Astrocyte of the hippocampus (primary cell): ENCODE measurements around the gene GIMAP8.
"Not testable (repeated sequence)": the region's sequence is repeated elsewhere in the genome, so short reads cannot be mapped to it uniquely, and the experiment has no call there.

Experiments used
- DNase-seq: peaks from one replicate; pipeline ENCODE4 v3.0.0; 2011; ENCODE audit warnings: low read depth, low spot score

GIMAP8 gene

DNA sequence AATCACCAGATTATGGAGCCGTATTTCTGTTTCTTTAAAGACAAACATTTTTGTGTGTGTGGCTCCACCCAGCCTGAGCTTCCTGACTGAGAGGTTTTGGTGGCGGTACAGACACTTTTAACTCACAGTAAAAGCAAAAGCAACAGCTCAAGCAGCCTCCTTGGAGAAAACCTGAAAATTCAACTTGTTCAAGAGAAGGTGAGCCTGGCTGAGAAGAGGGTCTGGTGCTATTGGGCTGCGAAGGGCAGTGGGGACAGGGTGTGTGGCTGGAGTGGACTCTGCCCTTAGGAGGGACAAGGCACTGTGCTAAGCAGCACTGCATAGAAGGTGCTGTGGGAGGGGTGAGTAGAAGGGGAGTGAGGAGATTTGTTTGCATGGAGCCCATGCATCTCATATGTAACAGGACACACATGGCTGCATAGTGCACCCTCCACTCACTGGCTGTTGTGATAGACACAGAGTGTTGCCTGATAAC lies 64.4 kb downstream of the GIMAP8 start, which contains the start of gene GIMAP7:
Gene GIMAP7 (plus strand): TSS at position 125 of the 475 bp plus-strand sequence. CDS start 5,103 bp downstream, outside the sequence.
- DNase-seq, result no peak

DNA sequence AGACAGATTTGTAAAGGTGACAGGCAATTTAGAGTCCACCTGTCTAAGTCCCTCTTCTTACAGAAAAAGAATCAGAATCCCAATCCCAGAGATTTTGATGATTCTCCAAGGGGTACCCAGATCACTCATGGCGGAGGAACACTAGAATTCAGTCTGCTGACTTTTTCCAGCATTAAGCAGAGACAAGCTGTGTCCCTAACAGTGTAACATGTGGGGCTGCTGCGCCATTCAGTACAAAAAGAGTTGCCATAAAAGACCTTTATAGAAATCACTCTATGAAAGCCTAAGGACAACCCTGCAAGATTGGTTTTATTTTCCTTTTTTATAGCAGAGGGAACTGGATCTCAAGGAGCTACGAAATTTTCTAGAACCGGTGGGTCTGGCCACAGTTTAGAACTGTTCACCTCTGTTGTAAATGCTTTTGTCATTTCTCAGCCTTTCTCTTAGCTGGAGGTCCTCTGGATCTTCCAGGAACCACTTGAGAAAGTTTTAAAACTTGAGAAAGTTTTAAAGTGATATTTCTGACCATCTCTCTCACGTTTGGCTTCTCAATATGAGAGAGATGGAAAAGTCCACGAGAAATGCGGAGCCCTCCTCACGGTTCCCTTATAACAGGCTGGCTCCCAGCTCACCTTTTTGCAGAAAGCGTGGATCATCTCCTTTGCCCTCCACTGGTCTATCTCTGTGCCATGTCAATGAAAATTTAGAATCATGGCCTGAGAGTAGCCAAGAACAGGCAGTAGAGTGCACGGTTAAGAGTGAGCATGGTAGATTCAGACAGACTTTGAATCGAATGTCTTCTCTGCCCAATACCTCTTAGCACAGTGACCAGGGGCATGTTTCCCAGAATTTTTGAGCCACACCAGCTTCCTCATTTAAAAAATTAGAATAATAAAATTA lies 65.1 kb downstream of the GIMAP8 start:
- no peak for DNase-seq

DNA sequence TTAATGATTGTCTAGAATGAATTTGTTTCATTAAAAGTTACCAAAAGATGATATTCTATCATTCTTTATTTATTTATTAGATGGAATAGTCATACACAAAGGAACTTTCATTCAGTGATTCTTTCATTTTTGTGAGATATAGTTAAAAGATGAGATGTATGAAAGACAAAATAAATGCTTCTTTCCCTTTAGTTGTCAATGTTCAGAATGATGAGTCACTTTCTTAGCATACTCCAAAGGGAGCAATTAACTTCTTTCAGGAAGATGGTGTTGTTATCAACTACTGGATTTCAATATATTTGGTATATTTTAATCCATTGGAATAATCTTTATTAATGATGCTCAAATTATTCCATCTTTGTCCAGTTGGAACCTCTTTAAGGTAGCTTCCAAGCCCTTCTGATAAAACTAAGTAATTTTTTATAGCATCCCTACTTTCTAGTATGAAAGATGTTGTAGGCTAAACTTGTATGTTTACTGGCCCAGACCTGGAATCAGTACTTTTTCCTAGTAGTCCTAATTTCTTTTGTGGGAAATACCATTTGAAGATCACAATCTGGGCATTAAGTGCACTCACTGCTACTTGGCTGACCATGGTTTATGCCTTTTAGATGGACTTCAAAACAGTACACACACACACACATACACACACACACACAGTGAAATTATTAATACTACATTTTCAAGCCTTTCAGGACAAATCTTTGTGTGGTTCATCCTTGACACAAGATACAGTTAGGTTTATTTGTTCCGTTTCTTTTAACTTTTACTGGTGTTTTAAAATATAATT lies 66.7 kb downstream of the GIMAP8 start:
- no peak for DNase-seq

DNA sequence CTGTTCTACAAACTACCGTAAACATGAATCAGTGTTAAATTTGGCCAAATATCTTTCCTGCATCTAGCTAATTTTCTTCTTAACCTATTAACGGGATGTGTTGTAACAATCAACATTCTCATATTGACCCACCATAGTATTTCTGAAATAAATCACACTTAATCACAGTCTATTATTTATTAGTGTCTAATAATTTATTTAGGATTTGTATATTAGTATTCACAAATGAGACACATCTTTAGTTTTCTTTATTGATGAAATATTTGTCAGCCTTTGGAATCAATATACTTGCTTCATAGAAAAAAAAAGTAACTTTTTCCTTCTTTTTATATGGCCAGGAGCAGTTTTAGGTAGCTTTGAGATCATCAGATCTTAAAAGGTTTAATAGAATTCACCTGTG lies 68.9 kb downstream of the GIMAP8 start:
- no peak for DNase-seq

DNA sequence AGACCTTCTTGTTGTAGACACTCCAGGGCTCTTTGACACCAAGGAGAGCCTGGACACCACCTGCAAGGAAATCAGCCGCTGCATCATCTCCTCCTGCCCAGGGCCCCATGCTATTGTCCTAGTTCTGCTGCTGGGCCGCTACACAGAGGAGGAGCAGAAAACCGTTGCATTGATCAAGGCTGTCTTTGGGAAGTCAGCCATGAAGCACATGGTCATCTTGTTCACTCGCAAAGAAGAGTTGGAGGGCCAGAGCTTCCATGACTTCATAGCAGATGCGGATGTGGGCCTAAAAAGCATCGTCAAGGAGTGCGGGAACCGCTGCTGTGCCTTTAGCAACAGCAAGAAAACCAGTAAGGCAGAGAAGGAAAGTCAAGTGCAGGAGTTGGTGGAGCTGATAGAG lies 69.7 kb downstream of the GIMAP8 start:
- DNase-seq, result no peak

DNA sequence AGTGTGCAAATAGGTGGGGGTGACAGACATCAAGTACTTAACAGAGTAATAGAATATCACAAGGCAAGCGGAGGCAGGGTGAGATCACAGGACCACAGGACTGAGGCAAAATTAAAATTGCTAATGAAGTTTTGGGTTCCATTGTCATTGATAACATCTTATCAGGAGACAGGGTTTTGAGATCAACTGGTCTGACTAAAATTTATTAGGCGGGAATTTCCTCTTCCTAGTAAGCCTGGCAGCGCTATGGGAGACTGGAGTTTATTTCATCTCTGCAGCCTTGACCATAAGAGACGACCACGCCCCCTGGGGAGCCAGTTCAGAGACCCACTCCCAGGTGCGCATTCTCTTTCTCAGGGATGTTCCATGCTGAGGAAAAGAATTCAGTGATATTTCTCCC lies 72.5 kb downstream of the GIMAP8 start:
- not testable (repeated sequence) for DNase-seq

DNA sequence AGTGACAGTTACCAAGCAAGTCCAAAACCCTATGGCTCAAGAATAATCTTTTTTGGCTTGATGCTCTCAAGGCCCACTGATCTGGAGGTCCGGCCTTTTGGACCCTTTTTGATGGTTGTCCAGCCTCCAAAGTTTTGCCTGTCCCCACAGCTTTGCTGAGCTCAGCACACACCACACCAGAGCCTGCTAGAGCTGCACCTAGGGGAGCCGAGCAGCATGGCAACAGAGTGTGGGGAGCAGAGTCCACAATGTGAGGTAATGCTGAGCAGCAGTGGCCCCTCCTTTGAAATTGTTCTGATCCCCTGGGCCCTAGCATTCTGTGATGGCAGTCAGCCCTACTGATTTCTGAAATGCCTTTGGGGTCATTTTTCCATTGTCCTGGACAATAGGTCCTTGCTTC lies 73.6 kb downstream of the GIMAP8 start:
- no peak for DNase-seq
